NCI-H345 (cell line): Measurements from ENCODE around the gene ZNF627.
A peak's percentile ranks its signal among the peaks of the same experiment; 100 is the strongest.
"Not testable (repeated sequence)": the region's sequence is repeated elsewhere in the genome, so short reads cannot be mapped to it uniquely, and the experiment has no call there.

Experiments
- DNase-seq: peaks from one replicate; lab custom pipeline; 2025; lab: John Stamatoyannopoulos, UW

The ZNF627 gene

GRCh38 chr19:11597202-11598102 lies at the start of gene ZNF627:
Gene ZNF627 (plus strand): TSS chr19:11597483. CDS start chr19:11597628, 145 bp downstream.
- DNase-seq, result peak; percentile 86

GRCh38 chr19:11547929-11548700 lies 49.2 kb upstream of the ZNF627 start:
- DNase-seq, result no peak

- no peak for DNase-seq
These were observed 47.8 kb upstream of the ZNF627 start for GRCh38 chr19:11549386-11549953.

GRCh38 chr19:11550265-11550664 lies 47.0 kb upstream of the ZNF627 start:
- DNase-seq, result no peak

- no peak for DNase-seq
These were observed 45.6 kb upstream of the ZNF627 start for GRCh38 chr19:11551603-11552235.

- no peak for DNase-seq
These were observed 44.5 kb upstream of the ZNF627 start for GRCh38 chr19:11552666-11553372.

- DNase-seq, result no peak
These were observed 43.1 kb upstream of the ZNF627 start for GRCh38 chr19:11554160-11554559.

GRCh38 chr19:11555246-11555645 lies 42.0 kb upstream of the ZNF627 start:
- no peak for DNase-seq

- DNase-seq, result no peak
These were observed 40.5 kb upstream of the ZNF627 start for GRCh38 chr19:11556634-11557420.

- peak; percentile 86 for DNase-seq
These were observed 38.1 kb upstream of the ZNF627 start, which contains the start of gene ELOF1 for GRCh38 chr19:11558881-11559828. Gene ELOF1 (minus strand): TSS chr19:11559230. CDS start chr19:11554347, 4,883 bp downstream.

GRCh38 chr19:11560404-11561051 lies 36.8 kb upstream of the ZNF627 start:
- peak; percentile 12 for DNase-seq

GRCh38 chr19:11563532-11563931 lies 33.8 kb upstream of the ZNF627 start:
- no peak for DNase-seq

- not testable (repeated sequence) for DNase-seq
These were observed 33.0 kb upstream of the ZNF627 start for GRCh38 chr19:11564082-11564807.

GRCh38 chr19:11565649-11565980 lies 31.7 kb upstream of the ZNF627 start:
- not testable (repeated sequence) for DNase-seq

- no peak for DNase-seq
These were observed 31.1 kb upstream of the ZNF627 start for GRCh38 chr19:11566164-11566563.

- DNase-seq, result no peak
These were observed 27.2 kb upstream of the ZNF627 start for GRCh38 chr19:11570039-11570462.

- DNase-seq, result not testable (repeated sequence)
These were observed 23.9 kb upstream of the ZNF627 start for GRCh38 chr19:11573354-11573753.

- not testable (repeated sequence) for DNase-seq
These were observed 23.5 kb upstream of the ZNF627 start for GRCh38 chr19:11573763-11574162.
